Stimulated activated CD4-positive, alpha-beta T cell treated with anti-CD3 and anti-CD28 coated beads, Interleukin-12 subunit alpha, Interleukin-12 subunit beta, amount 100 ng/mL, for 48 hours (primary cell): Measurements from ENCODE around the gene CXCR3.

Source experiments
- DNase-seq, 3 donors: peaks; one replicate each; pipeline ENCODE4 v3.0.0-alpha.2; 2020; ENCODE audit warnings: low read depth in 2 of 3, low spot score in 1 of 3

The CXCR3 gene

DNA sequence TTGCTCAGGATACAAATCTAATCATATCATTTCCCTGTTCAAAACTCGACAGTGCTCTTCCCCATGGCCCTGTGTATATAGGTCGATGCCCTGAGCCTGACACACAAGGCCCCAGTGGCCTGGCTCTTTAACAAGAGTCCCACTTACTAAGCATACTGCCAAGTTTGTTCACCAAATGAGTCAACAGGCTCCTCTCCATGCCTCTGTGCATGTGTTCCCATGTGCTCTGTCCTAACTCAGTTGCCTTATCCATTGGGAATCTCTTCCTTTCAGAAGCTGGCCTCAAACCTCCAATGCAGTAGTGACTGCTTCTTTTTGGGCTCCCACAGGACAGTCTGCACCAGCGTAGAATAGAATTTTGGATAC is 18.9 kb upstream of the CXCR3 start:
- DNase-seq = no peak

DNA sequence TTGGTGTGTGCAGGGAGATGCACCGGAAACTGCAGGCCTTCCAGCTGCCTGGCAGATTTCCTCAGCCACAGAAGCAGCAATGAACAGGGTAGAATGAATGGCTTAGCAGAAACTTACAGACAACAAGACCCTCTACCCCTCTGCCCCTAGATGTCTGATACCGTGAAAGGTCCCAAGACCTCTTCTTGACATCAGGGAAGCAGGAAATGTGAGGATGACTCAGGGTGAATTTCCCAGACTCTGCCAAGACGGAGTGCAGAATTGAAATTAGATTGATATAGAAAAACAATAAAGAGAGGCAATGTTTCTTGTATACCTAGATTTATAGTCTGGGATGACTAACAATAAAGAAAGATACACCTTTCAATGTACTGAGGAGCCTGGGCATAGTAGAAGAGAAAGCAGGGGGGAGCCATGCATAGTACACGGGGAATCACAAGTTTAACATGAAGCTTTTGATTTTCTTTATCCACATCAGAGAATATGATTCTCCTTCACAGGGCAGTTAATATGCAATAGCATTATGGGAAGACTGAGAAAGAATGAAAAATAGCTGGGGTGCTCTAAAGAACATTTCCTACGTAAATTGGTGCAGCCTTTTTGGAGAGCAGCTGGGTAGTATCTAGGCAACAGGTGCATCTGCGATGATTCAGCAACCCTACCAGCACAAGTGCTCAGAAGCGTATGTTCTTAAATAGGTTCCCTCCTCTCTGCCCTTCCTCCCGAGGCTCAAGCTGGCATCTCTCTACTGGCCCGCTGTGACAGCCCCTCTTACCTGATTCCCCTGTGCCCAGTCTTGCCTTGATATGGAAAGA is 18.3 kb upstream of the CXCR3 start:
- no peak for DNase-seq

DNA sequence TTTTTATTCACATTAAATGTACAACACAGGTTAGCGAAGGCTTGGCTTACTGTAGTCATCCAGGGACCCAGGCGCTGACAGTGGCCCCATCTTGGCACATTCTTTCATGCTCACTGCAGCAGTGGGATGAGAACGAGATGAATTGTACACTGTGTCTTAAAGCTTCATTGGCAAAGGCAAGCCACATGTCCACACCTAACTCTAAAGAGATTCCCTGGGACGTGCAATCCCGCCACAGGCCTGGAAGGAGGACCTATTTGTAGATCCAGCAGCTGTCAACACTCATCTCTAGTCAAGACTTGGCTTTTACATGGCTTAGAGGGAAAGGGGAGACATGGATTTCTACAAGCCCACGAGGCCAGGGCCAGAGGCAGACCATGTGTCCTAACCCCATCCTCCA is 16.1 kb upstream of the CXCR3 start:
- DNase-seq = no peak

DNA sequence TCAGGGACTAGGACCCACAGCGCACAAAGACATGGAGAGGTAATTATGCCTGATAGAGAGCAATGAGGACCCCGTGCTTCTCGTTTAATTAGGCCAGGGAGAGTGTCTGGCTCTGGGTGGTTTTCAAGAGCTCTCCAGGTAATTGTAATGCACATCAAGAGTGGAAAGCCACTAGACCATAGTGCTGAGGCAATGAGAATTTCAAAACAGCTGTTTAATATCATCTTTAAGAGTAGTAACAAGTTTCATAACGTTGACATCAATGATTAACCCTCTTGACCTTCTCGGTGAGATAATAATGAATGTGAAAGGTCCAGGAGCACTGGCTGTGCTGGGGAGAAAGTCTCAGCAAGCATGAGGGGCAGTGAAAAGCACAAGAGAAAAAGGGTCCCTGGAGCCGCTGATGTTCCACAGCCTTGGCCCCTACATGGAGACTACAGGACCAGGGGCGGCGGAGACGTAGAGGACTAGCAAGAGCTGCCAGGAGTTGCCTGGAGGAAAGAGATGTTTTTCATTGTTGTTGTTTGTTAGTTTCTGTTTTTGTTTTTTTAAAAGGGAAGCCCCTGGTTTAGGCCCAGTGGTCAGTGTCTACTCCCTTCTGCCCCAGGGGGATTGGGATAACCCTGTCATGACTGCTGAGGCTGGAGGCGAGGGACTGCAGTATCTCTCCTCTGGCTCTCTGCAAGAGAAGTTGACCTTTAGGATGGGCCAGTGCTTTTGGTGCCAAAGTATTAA is 14.8 kb upstream of the CXCR3 start:
- no peak for DNase-seq

DNA sequence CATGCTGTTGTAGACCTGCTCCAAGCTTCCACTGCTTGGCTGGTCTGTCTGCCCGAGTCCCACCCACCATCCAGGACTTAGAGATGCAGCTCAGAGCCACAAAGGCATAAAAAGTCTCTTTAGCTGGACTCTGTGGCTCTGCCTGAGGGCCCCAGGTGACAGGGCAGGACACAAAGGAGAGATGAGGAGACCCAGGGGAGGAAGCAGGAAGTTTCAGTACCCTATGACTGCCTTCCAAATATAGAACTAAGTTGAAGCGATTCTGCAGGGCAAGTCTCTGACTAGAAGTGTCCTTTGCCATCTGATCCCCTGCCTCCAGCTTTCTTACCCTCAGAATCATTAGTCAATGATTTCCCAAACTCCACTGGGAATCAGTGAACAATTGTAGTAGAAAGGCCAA is 11.2 kb upstream of the CXCR3 start:
- DNase-seq = no peak

DNA sequence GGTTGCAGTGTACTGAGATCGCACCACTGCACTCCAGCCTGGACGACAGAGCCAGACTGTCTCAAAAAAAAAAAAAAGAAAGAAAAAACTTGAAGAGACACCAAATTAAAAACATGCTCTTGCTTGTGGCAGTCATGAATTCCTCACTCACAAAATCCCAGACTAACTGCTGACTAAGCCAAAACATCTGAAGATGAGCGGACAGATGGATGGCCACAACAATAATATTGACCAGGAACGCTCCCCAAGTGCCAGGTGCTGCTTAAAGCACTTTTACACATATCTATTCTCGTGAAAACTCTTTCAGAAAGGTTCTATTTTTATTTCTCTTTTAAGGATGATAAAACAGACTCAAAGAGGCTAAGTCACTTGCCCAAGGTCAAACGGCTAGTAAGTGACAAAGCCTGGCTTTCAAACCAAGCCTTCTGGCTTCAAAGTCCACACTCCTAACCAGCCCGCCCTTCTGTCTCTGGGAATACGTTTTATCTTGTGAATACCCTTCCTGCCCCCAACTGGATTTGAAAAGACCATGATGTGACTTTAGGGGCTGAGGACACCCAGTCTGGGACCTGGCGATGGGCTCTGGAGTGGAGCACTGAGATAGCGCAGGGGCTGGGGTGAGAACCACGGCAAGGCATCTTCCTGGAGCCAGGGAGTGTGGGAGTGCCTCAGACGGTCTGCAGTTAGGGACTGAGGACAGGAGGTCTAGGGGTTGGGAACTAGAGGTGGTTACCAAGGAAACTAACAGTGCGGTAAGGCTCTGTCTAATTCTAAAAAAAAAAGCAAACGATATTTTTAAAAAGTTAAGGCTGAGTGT is 9.5 kb upstream of the CXCR3 start:
- no peak for DNase-seq

DNA sequence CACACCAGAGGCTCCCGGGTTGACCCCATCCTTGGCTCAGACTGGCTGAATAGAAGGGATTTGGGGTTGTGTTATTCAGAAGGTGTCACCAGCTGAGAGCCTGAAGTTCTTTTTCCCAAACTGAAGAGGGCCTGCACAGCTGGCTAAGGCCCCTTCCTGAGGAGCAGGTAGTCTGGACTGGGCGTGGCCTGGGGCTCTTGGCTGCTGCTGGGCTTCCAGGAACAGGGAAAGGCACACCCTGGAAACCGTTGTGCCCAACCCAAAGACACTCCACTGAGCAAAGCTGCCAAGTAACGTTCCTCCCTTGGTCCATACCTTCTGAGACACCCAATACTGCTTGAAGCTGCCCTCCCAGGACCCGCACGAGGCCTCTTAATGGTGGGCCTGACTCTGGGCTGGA is 8.3 kb upstream of the CXCR3 start:
- no peak for DNase-seq

DNA sequence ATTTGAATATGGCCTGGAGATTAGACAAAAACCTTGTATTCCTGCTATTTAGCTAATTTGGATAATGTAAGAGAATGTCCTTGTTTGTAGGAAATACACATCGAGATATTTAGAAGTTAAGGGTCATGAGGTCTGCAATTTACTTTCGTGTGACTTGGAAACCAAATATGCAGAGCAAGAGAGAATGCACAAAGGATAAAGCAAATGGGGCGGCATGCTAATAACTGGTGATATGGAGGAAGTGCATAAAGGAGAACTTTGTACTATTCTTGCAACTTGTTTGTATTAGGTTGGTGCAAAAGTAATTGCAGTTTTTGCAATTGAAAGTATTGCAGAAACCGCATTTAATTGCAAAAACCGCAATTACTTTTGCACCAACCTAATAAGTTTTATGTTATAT is 7.2 kb upstream of the CXCR3 start:
- no peak for DNase-seq

DNA sequence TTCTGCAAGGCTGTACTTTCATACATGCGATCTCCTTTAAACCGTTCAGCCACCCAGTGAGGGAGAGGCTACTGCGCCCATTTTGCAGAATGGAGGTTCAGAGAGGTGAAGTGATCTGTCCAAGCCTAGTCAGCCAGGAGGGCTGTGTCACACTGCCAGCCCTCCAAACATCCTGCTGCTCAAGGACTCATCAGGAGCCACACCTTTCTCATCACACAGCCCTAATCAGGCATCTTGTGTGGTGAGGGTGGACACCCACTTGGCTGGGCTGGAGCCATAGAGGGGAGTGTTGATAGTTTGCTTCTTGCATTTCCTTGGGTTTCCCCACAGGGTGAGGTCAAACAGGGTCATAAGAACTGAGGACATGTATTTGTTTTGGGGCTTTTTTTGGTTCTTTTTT is 5.4 kb upstream of the CXCR3 start:
- DNase-seq = no peak

DNA sequence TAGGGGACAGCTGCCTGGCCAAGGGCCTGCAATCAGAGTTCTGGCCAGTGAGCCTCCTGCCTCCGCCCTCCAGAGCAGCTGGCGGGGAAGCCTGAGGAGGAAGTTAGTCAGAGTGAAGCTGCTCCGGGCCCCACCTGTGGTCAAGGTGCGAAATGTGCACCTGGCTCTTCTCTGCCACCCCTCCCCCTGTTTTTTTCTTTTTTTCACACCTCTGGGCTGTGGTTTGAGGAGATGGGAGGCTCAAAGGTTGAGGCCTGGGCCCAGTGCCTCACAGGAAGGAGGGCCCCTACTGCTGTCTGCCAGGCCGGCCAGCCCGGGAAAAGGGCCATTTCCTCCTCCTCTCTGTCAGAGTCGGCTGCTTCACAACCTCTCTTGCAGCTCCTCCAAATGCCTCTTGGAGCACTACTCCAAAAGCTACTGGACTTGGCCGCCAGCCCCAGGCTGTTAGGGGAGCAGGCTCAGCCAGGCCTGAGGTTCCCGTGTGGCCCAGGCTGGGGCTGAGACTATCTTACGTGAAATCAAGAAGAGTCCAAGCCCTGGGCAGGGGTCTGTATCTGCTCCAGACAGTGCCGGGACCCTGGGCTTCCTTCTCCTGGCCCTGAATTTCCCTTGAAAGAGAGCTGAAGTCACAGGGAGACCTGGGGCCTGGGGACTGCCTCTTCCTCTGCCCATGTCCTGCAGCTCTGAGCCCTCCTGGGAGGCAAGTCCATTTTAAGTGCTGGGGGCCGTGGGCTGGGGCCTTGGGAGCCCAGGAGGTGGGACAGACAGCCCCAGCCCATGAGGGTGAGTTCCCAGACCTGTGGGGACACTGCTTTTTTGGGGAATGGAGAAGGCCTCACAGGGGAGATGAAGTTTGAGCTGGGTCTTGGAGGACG is 4.5 kb upstream of the CXCR3 start:
- DNase-seq = peak; percentile 37 to 63 (median 56)

DNA sequence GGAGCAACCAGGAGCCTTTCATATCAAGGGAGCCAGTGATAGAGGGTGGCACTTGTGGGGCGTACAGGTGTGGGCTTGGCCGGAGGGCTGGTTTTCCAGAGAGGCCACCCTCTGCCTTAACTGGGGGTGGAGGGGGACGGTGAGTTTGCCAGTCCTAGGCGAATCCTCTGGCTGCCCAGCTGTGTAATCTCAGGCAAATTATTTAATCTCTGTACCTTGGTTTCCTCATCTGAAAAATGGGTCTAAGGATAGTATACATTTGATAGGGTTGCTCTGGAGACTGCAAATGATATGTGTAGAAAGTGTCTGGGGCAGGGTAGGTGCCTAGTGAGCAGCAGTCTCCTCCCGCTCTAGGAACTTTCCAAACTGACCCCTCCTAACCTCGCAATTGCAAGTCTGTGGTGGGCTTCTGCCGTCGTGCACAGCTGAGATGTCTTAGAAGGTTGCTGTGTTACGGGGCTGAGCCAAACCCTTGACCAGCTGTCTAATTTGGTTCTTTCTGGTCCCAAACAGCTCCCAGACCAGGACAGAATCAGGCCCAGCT is 3.8 kb upstream of the CXCR3 start:
- DNase-seq = no peak

DNA sequence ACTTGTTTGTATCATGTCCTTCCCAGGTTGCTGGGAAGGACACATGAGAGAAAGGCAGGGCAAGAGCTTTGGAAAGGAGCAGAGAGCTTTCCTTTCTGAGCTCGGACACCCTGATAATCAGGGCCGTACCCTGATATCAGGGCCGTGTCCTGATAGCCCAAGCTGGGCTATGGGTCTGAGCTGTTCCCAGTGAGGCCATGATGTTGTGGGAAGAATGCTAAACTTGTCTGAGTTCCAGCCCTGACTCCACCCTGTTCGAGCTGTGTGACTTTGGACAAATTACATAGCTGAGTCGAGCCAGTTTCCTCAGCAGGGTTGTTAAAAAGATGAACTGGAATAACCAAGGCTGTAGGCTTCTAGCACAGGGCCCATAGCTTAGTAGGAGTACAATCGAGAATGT is 3.3 kb upstream of the CXCR3 start:
- no peak for DNase-seq

DNA sequence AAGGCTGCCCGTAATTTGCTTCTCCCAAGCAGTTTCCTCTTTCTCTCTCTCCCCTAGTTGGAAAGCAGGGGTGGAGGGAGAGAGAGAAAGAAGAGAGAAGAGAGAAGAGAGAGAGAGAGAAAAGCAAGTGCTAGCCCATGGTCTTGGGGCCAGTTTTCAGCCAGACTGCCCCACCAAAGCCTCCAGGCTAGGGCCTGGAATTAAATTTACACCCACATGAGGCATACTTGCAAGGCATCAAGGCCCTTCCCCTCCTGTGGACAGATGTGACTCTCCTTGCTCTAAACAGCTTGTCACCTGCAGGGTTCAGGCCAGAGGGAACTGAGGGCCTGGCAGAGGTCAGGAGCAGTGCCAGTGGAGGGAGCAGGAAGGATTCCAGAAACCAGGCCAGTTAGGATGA is 1.7 kb upstream of the CXCR3 start:
- no peak for DNase-seq

DNA sequence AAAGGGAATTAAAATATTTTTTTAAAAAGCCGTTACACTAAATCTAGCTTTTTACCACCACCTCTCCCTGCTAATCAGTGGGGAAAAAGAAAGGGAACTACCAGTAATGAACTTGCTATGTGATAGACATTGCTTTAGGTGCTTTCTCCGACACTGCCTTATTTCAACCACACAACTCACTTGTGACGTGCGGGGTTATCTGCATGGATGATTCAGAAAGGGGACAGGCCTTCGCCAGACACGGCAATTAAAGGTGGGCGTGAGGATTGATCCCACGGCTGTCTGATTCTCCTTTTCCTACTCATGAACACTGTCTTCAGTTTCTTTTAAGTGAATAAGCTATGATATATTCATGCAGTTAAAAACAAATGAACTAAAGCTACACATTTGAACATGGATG is 882 bp upstream of the CXCR3 start:
- peak; percentile 53 to 68 (median 62) for DNase-seq

DNA sequence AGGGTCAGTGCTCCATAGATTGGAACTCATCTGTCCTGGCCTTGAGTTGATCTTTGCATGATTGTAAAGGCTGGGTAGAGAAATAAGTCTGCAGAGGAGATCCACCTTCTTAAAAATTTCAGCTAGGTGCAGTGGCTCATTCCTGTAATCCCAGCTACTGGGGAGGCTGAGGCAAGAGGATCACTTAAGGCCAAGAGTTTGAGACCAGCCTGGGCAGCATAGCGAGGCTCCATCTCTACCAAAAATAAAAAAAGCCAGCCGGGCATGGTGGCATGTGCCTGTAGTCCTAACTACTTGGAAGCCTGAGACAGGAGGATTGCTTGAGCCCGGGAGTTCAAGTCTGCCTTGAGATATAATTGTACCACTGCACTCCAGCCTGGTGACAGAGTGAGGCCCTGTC is 476 bp upstream of the CXCR3 start:
- DNase-seq = no peak

DNA sequence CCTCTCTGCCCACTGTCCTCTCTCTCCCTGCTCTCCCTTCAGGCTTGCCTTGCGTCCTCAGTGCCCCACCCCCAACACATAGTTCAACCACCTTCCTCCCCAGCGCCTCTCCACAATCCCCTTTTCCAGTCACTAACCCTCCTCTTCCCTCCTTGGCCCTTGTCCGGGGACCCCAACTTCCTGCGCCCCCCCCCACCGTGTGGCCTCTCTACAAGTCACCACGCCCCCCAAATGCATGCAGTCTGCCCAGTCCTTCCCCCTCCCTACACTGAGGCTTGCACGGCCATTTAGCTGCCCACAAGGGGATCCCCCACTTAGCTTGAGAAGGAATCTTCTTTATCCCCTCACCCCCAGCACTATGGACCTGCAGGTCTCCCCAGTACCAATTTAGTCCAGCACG is 569 bp downstream of the CXCR3 start:
- DNase-seq = no peak

DNA sequence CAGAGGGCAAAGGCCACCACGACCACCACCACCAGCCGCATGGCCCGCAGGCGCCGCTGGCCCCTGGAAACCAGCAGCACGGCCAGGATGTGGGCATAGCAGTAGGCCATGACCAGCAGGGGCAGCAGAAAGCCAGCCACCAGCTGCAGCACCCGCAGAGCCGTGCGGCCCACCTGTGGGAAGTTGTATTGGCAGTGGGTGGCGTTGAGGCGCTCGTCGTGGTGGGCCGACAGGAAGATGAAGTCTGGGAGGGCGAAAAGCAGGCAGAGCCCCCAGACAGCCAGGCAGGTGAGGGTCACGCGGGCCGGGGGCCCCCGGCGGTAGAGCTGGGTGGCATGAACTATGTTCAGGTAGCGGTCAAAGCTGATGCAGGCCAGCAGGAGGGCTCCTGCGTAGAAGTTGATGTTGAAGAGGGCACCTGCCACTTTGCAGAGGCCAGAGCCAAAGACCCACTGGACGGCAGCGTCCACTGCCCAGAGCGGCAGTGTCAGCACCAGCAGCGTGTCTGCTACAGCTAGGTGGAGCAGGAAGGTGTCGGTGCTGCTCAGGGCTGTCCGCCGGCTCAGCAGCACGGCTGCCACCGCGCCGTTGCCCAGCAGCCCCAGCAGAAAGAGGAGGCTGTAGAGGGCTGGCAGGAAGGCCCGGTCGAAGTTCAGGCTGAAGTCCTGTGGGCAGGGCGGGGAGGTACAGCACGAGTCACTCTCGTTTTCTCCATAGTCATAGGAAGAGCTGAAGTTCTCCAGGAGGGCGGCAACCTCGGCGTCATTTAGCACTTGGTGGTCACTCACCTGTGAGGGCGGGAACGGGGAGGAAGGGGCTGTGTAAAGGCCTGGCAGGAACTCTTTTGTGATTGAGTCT is 1.4 kb downstream of the CXCR3 start:
- DNase-seq = no peak

DNA sequence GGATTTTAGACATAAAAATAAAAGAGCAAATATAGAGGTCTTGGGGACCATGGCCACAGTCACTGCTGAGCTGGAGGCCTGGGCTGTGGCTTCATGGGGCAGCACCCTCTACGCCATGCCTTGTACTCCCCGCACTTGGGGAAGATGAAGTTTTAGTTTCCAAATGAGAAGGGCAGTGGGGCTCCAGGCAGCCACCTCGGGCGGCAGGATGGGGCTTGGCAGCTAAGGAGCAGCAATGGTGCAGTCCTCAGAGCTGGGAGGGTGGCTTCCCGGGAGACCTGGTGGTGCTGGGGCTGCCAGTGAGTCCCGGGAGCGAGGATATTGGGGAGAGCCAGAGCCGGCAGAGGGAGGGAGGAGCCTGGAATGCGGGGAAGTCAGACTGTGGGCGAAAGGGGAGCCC is 2.4 kb downstream of the CXCR3 start:
- no peak for DNase-seq

DNA sequence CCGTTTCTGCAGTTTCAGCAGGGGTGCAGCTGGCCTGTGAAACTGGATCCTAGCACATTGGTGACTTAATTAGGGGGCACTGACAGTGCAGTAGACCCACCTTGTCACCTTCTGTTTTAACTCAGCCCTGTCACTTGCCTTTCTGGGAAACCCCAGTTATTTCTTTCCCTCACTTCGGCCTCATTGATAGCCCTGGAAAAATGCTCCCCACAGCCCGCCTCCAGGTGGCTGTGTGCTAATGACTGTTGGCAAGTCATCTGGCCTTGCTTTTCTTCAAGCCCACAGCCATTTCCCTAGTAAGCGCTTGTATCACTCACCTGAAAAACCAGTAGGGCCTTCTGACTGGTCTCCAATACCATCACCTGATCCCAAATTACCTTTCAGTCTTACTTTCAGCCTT is 3.3 kb downstream of the CXCR3 start:
- no peak for DNase-seq

DNA sequence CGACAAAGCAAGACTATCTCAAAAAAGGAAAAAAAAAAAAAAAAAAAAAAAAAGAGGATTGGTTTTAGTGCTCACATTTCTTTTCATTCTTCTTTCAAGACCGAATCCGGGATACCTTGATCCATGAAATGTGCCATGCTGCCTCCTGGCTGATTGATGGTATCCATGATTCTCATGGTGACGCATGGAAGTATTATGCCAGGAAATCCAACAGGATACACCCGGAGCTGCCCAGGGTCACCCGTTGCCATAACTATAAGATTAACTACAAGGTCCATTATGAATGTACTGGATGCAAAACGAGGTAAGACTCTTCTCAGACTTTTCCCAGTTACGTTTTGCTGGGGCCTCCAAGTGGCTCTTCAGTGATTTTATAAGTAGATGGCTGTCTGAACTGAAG is 6.1 kb downstream of the CXCR3 start:
- DNase-seq = no peak
